ENCODE data around the gene PKIG. TPM values are rescaled to one million over a fixed set of nuclear protein-coding genes. Genes with fewer than 3 reads are reported as not detected.

PKIG gene
- total RNA-seq, 1 experiment from 2014 or later = 64.9 TPM

GRCh38 chr20:44601236-44601671, 18.9 kb downstream of the PKIG start:
- Histone ChIP-seq H3K27me3 (replicated peaks; ENCODE audit: insufficient read depth, low read depth, low read length, poor library complexity) (no peaks in the 10 kb centered on the region), H3K4me1 (ENCODE audit: insufficient read depth, low read length, poor library complexity, severe bottlenecking) (peaks cover 47% of the 10 kb centered on the region), H3K36me3 (ENCODE audit: insufficient read depth, low read length, poor library complexity, severe bottlenecking) (no peaks in the 10 kb centered on the region), H3K9me3 (ENCODE audit: low read depth, low read length, poor library complexity, severe bottlenecking) (no peaks in the 10 kb centered on the region), H3K4me3 (ENCODE audit: low read depth, low read length, poor library complexity, severe bottlenecking) (no peak overlapping the region), H3K27ac (ENCODE audit: low read depth, low read length, poor library complexity, severe bottlenecking) (peak overlapping the region; percentile 54)
- no TSS peak for BruUV-seq (replicated peaks)
- TF ChIP-seq EZH2 (IDR thresholded peaks at IDR 0.05; ENCODE audit: borderline replicate concordance, low read depth, low read length, poor library complexity, severe bottlenecking) = no peak
- no peak for TF ChIP-seq CTCF (conservative IDR thresholded peaks at IDR 0.05; ENCODE audit: low read depth, low read length)
- DNase-seq (ENCODE audit: low spot score) = no peak
- POLR2A ChIA-PET (ENCODE audit: low non-redundant PET) = no interaction called here
- intact Hi-C loops (cut with micrococcal nuclease; ENCODE audit: unreplicated experiment) = no loop called here
- CTCF ChIA-PET = no interaction called here

GRCh38 chr20:44601801-44602204, 19.4 kb downstream of the PKIG start:
- TF ChIP-seq EZH2 (IDR thresholded peaks at IDR 0.05; ENCODE audit: borderline replicate concordance, low read depth, low read length, poor library complexity, severe bottlenecking) (no peak), CTCF (conservative IDR thresholded peaks at IDR 0.05; ENCODE audit: low read depth, low read length) (no peak)
- Histone ChIP-seq H3K4me3 (ENCODE audit: low read depth, low read length, poor library complexity, severe bottlenecking) (no peak overlapping the region), H3K9me3 (ENCODE audit: low read depth, low read length, poor library complexity, severe bottlenecking) (no peaks in the 10 kb centered on the region), H3K27me3 (replicated peaks; ENCODE audit: insufficient read depth, low read depth, low read length, poor library complexity) (no peaks in the 10 kb centered on the region), H3K36me3 (ENCODE audit: insufficient read depth, low read length, poor library complexity, severe bottlenecking) (no peaks in the 10 kb centered on the region), H3K27ac (ENCODE audit: low read depth, low read length, poor library complexity, severe bottlenecking) (peak overlapping the region; percentile 54), H3K4me1 (ENCODE audit: insufficient read depth, low read length, poor library complexity, severe bottlenecking) (peaks cover 47% of the 10 kb centered on the region)
- CTCF ChIA-PET = no interaction called here
- intact Hi-C loops (cut with micrococcal nuclease; ENCODE audit: unreplicated experiment) = no loop called here
- peak; percentile 32 for DNase-seq (ENCODE audit: low spot score)
- POLR2A ChIA-PET (ENCODE audit: low non-redundant PET) = no interaction called here
- no TSS peak for BruUV-seq (replicated peaks)

GRCh38 chr20:44603327-44603726, 20.9 kb downstream of the PKIG start:
- H3K27ac ChIP-seq (ENCODE audit: low read depth, low read length, poor library complexity, severe bottlenecking) = no peak overlapping the region
- intact Hi-C loops (cut with micrococcal nuclease; ENCODE audit: unreplicated experiment) = no loop called here
- DNase-seq (ENCODE audit: low spot score) = no peak
- no peak overlapping the region for H3K4me3 ChIP-seq (ENCODE audit: low read depth, low read length, poor library complexity, severe bottlenecking)
- ChIA-PET CTCF (no interaction called here), POLR2A (ENCODE audit: low non-redundant PET) (interaction anchor here (1.2 kb wide), 1 partner anchor 31 kb away, joined by 6 read pairs; no protein-coding TSS in a partner anchor)
- no TSS peak for BruUV-seq (replicated peaks)
- no peaks in the 10 kb centered on the region for H3K27me3 ChIP-seq (replicated peaks; ENCODE audit: insufficient read depth, low read depth, low read length, poor library complexity)
- peaks cover 36% of the 10 kb centered on the region for H3K4me1 ChIP-seq (ENCODE audit: insufficient read depth, low read length, poor library complexity, severe bottlenecking)
- H3K9me3 ChIP-seq (ENCODE audit: low read depth, low read length, poor library complexity, severe bottlenecking) = no peaks in the 10 kb centered on the region
- no peaks in the 10 kb centered on the region for H3K36me3 ChIP-seq (ENCODE audit: insufficient read depth, low read length, poor library complexity, severe bottlenecking)
- no peak for TF ChIP-seq EZH2 (IDR thresholded peaks at IDR 0.05; ENCODE audit: borderline replicate concordance, low read depth, low read length, poor library complexity, severe bottlenecking)
- TF ChIP-seq CTCF (conservative IDR thresholded peaks at IDR 0.05; ENCODE audit: low read depth, low read length) = no peak

All from A673 (cell line).